Raji (cell line): Measurements from ENCODE around the gene S100P.

ENCODE experiments used
- POLR2A ChIP-seq: IDR thresholded peaks from 2 replicates; pipeline ENCODE4 v1.6.1; 2011; ENCODE audit warnings: low read depth, low read length, control low read depth; ENCODE audit not compliant: insufficient read depth

The S100P gene

DNA sequence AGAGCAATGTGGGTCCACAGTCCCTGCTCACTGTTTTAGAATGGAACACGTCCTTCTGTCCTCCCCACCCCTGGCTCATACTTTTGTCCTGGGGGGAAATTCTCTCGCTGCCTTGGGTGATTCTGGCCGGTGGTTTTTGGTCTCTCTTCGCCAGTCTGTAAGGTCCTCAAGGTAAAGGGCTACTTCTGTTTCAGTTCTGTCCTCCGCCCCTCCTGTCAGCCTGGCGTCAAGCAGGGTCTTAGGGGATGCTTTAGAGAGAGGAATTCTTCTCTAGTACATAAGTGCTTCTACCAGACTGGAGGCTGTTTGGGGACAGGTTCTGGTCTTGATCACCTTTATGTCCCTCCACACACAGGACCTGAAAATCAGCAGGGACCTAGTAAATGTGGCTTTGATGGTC is 16.6 kb downstream of the S100P start:
- TF ChIP-seq POLR2A = no peak

GRCh38 chr4:6710996-6711395 is 17.3 kb downstream of the S100P start:
- TF ChIP-seq POLR2A = no peak

DNA sequence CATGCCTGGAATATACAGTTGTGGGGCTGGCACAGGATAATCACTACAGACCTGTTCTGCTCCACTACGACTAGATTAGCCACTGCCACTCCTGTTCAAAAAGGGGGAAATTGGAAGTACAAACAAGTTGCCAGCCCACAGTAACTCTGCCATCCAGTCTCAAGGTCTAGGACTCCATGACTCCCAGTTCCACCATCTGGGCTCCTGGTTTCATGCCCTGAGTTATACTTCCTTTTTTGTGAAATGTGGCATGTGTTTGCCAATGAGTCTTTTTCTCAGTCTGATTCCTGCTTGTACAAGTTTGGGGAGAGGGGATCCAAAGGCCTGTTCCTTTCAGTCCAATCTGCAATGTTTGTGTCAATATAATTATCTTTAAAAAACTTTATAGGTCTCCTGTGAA is 21.3 kb downstream of the S100P start:
- TF ChIP-seq POLR2A = no peak

DNA sequence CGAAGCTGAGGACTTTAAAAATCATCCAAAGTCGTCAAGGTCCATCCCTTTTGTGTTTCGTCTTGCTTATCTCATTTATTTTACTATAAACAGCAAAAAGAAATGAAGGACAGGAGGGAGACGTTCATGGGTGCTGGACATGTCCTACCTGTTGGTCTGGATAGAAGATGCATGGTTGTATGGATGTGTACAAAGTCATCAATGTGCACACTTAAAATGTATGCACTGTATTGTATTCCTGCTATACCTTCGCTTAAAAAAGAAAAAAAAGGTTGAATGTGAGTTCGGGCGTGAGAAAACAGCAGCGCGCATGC is 22.0 kb downstream of the S100P start:
- no peak for TF ChIP-seq POLR2A

DNA sequence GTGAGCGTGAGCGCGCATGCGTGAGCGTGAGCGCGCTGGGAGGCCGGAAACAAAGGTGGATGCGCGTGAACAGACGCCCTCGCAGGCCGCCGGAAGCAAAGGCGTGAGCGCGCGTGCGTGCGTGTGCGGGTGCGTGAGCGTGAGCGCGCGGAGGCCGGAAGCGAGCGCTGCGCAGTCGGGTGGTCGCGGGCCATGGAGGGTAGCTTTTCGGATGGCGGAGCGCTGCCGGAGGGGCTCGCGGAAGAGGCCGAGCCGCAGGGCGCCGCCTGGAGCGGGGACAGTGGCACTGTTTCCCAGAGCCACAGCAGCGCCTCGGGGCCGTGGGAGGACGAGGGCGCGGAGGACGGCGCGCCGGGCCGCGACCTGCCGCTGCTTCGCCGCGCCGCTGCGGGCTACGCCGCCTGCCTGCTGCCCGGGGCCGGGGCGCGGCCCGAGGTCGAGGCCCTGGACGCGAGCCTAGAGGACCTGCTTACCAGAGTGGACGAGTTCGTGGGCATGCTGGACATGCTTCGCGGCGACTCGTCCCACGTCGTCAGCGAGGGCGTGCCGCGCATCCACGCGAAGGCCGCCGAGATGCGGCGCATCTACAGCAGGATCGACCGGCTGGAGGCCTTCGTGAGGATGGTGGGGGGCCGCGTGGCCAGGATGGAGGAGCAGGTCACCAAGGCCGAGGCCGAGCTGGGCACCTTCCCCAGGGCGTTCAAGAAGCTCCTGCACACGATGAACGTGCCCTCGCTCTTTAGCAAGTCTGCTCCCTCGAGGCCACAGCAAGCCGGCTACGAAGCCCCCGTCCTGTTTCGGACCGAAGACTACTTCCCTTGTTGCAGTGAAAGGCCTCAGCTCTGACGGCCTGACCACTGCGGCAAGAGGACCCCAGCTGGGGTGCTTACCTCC is 22.6 kb downstream of the S100P start, which contains the start of gene BLOC1S4:
Gene BLOC1S4, plus strand, starts transcription at position 157 of the 894 bp plus-strand sequence. Its CDS starts 36 bp downstream, at position 193.
- TF ChIP-seq POLR2A = peak; percentile 85

DNA sequence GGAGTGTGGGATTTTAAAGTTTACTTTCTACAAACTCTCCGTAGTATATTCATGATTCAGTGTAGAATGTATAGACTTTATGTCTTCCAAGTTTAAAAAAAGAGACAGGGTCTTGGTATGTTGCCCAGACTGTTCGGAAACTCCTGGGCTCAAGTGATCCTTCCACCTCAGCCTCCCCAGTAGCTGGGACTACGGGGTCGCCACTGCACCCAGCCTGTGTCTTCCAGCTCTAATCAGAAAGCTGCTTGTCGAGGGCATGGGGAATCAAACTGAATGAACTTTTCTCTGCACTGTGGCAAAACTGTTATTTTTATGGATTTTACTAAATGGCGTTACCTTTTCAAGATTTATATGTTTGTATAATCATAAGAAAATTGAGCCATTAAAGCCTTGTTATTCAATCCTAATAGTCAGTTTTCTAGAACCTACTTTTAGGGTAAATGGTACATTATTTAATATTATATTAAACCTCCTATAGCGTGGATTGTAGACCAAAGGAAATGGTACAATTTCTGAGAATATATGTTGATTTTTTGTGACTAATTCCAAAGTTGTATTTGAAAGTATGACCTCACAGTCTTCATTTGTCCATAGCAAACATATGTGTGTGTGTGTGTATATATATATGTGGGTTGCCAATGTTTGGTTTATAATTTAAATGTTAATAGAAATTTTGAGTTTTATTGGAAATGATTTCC is 23.4 kb downstream of the S100P start:
- no peak for TF ChIP-seq POLR2A

DNA sequence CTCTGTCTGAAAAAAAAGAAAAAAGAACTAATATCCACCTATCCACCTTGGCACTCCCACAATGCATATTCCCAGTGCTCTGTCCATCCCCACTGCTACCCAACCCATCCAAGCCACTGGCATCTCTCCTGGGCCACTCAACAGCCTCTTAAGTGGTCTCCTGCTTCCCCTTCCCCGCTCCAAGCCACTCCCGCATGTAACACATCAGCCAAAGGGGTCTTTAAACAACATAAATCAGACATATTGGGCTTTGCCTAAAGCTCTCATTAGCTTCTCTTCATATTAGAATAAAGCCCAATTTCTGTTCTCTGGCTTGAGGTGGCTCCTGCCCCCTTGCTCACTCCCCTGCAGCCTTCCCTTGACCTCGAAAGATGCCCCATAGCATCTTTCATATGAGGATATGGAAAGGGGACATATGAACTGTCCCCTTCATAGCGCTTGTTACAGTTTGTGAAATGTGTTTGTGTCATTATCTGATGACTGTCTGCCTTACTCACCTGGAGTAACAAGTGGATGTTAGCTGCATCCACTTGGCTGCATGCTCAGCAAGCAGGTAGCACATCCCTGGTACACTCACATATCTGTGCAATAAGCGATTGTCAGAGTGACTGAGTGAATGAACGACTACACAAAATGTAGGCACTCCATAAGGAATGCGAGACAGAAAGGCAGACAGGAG is 25.4 kb downstream of the S100P start:
- 0 out of 2 replicates have a peak, but pooled peaks have one; percentile 21 for TF ChIP-seq POLR2A

- no peak for TF ChIP-seq POLR2A
These were observed 26.0 kb downstream of the S100P start for GRCh38 chr4:6719611-6720179.

DNA sequence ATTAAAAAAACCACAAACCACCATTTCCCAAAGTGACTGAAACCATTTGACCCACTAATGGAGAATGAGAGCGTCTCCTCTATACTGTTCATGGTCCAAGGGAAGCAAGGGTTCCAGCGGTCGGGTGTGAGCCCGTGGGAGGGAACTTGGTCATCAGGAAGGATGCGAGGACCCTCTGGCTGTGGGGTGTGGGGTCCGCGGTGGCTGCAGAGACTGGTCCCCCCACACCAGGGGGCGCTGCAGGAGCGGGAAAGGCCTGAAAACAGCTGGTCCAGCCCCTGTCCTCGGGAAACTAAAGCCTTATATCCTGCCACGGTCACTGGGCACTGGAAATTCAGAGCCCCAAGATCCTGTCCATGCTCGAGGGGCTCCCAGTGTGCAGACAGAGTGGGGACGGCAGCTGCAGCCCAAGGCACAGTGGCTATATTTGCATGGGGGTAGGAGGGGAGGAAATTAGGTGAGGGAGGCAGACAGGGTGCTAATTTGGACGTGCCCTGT is 26.6 kb downstream of the S100P start:
- TF ChIP-seq POLR2A = peak; percentile 11; the same call in 1 of the 2 replicates

- TF ChIP-seq POLR2A = no peak
These were observed 27.4 kb downstream of the S100P start for GRCh38 chr4:6721121-6721520.

- TF ChIP-seq POLR2A = no peak
These were observed 29.2 kb downstream of the S100P start for GRCh38 chr4:6722891-6723290.

- TF ChIP-seq POLR2A = no peak
These were observed 30.2 kb downstream of the S100P start for GRCh38 chr4:6723851-6724250.

DNA sequence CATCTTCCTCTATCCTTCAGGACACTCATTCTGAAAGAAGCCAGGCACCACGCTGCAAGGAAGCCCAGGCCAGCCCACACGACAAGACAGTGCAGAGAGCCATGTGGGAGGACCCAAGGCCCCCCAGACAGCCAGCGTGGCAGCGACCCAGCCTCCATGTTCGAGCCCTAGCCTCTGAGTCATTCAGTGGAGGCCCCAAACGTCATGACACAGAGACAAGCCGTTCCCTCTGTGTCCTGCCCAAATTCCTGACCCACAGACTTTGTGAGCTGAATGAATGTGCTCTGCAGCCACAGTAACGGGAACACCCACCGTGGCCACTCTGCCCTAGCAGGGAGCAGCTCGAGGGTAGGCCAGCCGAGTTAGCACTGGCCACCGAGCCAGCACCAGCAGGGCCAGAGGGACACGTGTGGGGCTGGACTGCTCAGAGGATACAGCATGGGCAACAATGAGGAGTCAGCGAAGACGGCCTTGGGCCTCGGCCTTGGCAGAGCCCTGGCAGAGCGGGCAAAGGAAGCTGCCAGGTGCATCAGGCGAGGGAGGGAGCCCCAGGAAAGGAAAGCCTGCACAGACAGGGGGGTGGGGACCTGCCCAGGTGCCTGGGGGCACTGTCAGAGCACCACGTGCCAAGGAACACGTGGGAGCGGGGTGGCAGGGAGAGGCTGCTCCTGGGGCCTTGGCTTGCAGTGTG is 30.9 kb downstream of the S100P start:
- TF ChIP-seq POLR2A = no peak

GRCh38 chr4:6727081-6727942 is 33.6 kb downstream of the S100P start:
- TF ChIP-seq POLR2A = no peak

DNA sequence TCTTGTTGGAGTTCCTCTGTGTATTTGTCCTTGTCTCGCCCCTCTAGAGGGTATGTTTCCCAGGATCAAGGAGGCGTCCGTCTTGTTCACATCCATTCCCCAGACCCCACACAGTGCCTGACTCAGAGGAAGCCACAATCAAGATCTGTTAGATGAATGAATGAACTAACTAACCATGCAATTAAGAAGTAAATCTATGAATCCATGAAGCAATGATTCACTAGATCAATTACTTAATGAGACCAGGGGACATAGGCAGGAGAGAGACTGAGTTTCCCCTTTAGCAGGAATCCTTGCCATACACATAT is 34.2 kb downstream of the S100P start:
- TF ChIP-seq POLR2A = no peak
